H1 (cell line): ENCODE results near the gene SKAP1. TPM values are rescaled to one million over a fixed set of nuclear protein-coding genes. Genes with fewer than 3 reads are reported as not detected.

Experiments used
- CTCF ChIA-PET: fragments of 300-600 bp; sonication (Branson Sonifier 250); formaldehyde crosslinking; loops from one replicate; lab custom pipeline; 2021; ENCODE audit not compliant: partially characterized antibody; lab: Charles Lee
- POLR2A ChIA-PET: fragments of 300-600 bp; sonication (Branson Sonifier 250); formaldehyde crosslinking; loops from one replicate; lab custom pipeline; 2021; ENCODE audit warnings: inconsistent platforms; ENCODE audit not compliant: partially characterized antibody; lab: Charles Lee
- DNase-seq, 2 experiments: peaks; one replicate each; pipeline versions ENCODE4 v3.0.0 to v3.0.0-alpha.2; 2010 to 2022; ENCODE audit warnings: low spot score in 2 of 2, low read depth in 1 of 2, mixed read lengths in 1 of 2
- FAIRE-seq: peaks from 2 replicates; lab custom pipeline; 2011; peaks lifted over from hg19 to GRCh38; lab: Jason Lieb, UNC
- H2AFZ ChIP-seq: 2 replicates; pipeline ENCODE4 v1.8.1; 2012; ENCODE audit warnings: low read length, inconsistent platforms
- H2AK5ac ChIP-seq: 2 replicates; pipeline ENCODE4 v1.6.1; 2013; ENCODE audit warnings: low read depth, low read length
- H2BK120ac ChIP-seq: replicated peaks from 2 replicates; pipeline ENCODE3; 2013; ENCODE audit warnings: low read depth, low read length, inconsistent platforms
- H2BK12ac ChIP-seq: 2 replicates; pipeline ENCODE4 v1.6.1; 2013; ENCODE audit warnings: low read depth, low read length
- H2BK15ac ChIP-seq: 2 replicates; pipeline ENCODE4 v1.6.1; 2013; ENCODE audit warnings: low read length
- H2BK20ac ChIP-seq: 2 replicates; pipeline ENCODE4 v1.6.1; 2013; ENCODE audit warnings: low read length
- H2BK5ac ChIP-seq: 2 replicates; pipeline ENCODE4 v1.6.1; 2013; ENCODE audit warnings: low read depth, low read length
- H3K14ac ChIP-seq: 2 replicates; pipeline ENCODE4 v1.6.1; 2013; ENCODE audit warnings: inconsistent platforms; ENCODE audit not compliant: insufficient read length
- H3K18ac ChIP-seq: 2 replicates; pipeline ENCODE4 v1.6.1; 2013; ENCODE audit warnings: low read length; ENCODE audit errors: extremely low read depth
- H3K23ac ChIP-seq: 2 replicates; pipeline ENCODE4 v1.6.1; 2013; ENCODE audit warnings: inconsistent platforms; ENCODE audit not compliant: insufficient read length
- H3K23me2 ChIP-seq: 2 replicates; pipeline ENCODE4 v1.6.1; 2013; ENCODE audit warnings: low read depth, low read length
- H3K27ac ChIP-seq: 2 replicates; pipeline ENCODE4 v1.6.1; 2011; ENCODE audit warnings: low read depth, low read length, inconsistent platforms
- H3K27me3 ChIP-seq, 4 experiments: replicated peaks in 1 of 4; 1 replicate in 1 of 4; 2 replicates in 3 of 4; pipeline versions ENCODE4 v1.6.1 to v1.8.1; 2011 to 2013; ENCODE audit warnings: low read length in 3 of 4, mild to moderate bottlenecking in 3 of 4, inconsistent platforms in 2 of 4, mixed read lengths in 2 of 4, moderate library complexity in 1 of 4; ENCODE audit not compliant: control insufficient read depth in 3 of 4, insufficient read depth in 3 of 4; ENCODE audit errors: extremely low read depth in 1 of 4
- H3K36me3 ChIP-seq, 4 experiments: 2 replicates each; pipeline versions ENCODE4 v1.6.1 to v1.8.1; 2011 to 2013; ENCODE audit warnings: mild to moderate bottlenecking in 4 of 4, low read length in 3 of 4, moderate library complexity in 2 of 4, control low read depth in 1 of 4, inconsistent platforms in 1 of 4; ENCODE audit not compliant: insufficient read depth in 4 of 4, control insufficient read depth in 2 of 4
- H3K4ac ChIP-seq: replicated peaks from 2 replicates; pipeline ENCODE3; 2013; ENCODE audit warnings: low read length, low read depth, mixed read lengths, inconsistent platforms; ENCODE audit not compliant: insufficient read length
- H3K4me1 ChIP-seq, 4 experiments: replicated peaks in 1 of 4; 1 replicate in 1 of 4; 2 replicates in 3 of 4; pipeline versions ENCODE4 v1.6.1 to v1.8.1; 2011 to 2013; ENCODE audit warnings: low read length in 3 of 4, inconsistent platforms in 2 of 4, mixed read lengths in 1 of 4; ENCODE audit not compliant: insufficient read depth in 4 of 4, control insufficient read depth in 3 of 4
- H3K4me2 ChIP-seq, 2 experiments: 2 replicates each; pipeline versions ENCODE4 v1.6.1 to v1.8.1; 2011 to 2013; ENCODE audit warnings: low read depth in 2 of 2, low read length in 2 of 2, control low read depth in 1 of 2, inconsistent platforms in 1 of 2, mild to moderate bottlenecking in 1 of 2; ENCODE audit not compliant: insufficient read depth in 1 of 2
- H3K4me3 ChIP-seq, 4 experiments: fragments of 200-600, 300-600 bp in 1 of 4; sonication (generic), shearing (Covaris generic), sonication (Bioruptor Twin) in 1 of 4; 2 replicates each; pipeline versions ENCODE4 v1.5.1 to v1.8.1; 2011 to 2016; ENCODE audit warnings: low read length in 4 of 4, low read depth in 3 of 4, control low read depth in 2 of 4, inconsistent platforms in 2 of 4, mild to moderate bottlenecking in 2 of 4, mixed read lengths in 1 of 4, moderate library complexity in 1 of 4; ENCODE audit not compliant: insufficient read depth in 2 of 4; ENCODE audit errors: extremely low read depth in 1 of 4
- H3K56ac ChIP-seq: replicated peaks from 2 replicates; pipeline ENCODE3; 2013; ENCODE audit warnings: low read depth, mild to moderate bottlenecking, mixed read lengths, low read length, inconsistent platforms; ENCODE audit not compliant: insufficient read length
- H3K79me1 ChIP-seq: 2 replicates; pipeline ENCODE4 v1.6.1; 2013; ENCODE audit warnings: low read depth, low read length, control low read depth
- H3K79me2 ChIP-seq, 2 experiments: 2 replicates each; pipeline versions ENCODE4 v1.6.1 to v1.8.1; 2012 to 2013; ENCODE audit warnings: low read length in 2 of 2, mild to moderate bottlenecking in 2 of 2, inconsistent platforms in 1 of 2; ENCODE audit not compliant: insufficient read depth in 2 of 2, control insufficient read depth in 1 of 2
- H3K9ac ChIP-seq, 4 experiments: replicated peaks in 1 of 4; 1 replicate in 1 of 4; 2 replicates in 3 of 4; pipeline versions ENCODE4 v1.6.1 to v1.8.1; 2011 to 2013; ENCODE audit warnings: low read depth in 3 of 4, low read length in 3 of 4, control low read depth in 2 of 4, mild to moderate bottlenecking in 2 of 4, moderate library complexity in 2 of 4, inconsistent platforms in 1 of 4; ENCODE audit errors: extremely low read depth in 1 of 4
- H3K9me3 ChIP-seq, 2 experiments: 2 replicates each; pipeline versions ENCODE4 v1.6.1 to v1.8.1; 2012 to 2013; ENCODE audit warnings: mild to moderate bottlenecking in 2 of 2, moderate library complexity in 2 of 2, control low read depth in 1 of 2, inconsistent platforms in 1 of 2, low read depth in 1 of 2, low read length in 1 of 2, mixed read lengths in 1 of 2; ENCODE audit not compliant: insufficient read depth in 2 of 2
- H4K20me1 ChIP-seq, 2 experiments: replicated peaks in 1 of 2; 2 replicates each; pipeline versions ENCODE3 to v1.8.1; 2011 to 2013; ENCODE audit warnings: inconsistent platforms in 2 of 2, low read length in 2 of 2, mild to moderate bottlenecking in 1 of 2; ENCODE audit not compliant: insufficient read depth in 2 of 2, control insufficient read depth in 1 of 2
- H4K5ac ChIP-seq: 2 replicates; pipeline ENCODE4 v1.6.1; 2013; ENCODE audit warnings: low read length, low read depth, mixed read lengths, inconsistent platforms; ENCODE audit not compliant: insufficient read length
- H4K8ac ChIP-seq: 2 replicates; pipeline ENCODE4 v1.8.0; 2013; ENCODE audit warnings: mild to moderate bottlenecking, moderate library complexity, low read length, inconsistent platforms; ENCODE audit not compliant: insufficient read depth; ENCODE audit errors: extremely low read depth
- H4K91ac ChIP-seq: replicated peaks from 2 replicates; pipeline ENCODE3; 2013; ENCODE audit warnings: low read length, mixed read lengths, inconsistent platforms; ENCODE audit not compliant: insufficient read length
- ASH2L ChIP-seq: fragments of 200-600, 300-600 bp; sonication (generic); IDR thresholded peaks from one replicate; pipeline ENCODE4 v1.7.1; 2017; ENCODE audit warnings: low read length
- CTBP2 ChIP-seq: IDR thresholded peaks from 2 replicates; pipeline ENCODE4 v1.7.0; 2011; ENCODE audit warnings: borderline replicate concordance, mild to moderate bottlenecking, moderate library complexity, mixed read lengths, low read length; ENCODE audit not compliant: insufficient read depth, insufficient read length
- FOSL1 ChIP-seq: IDR thresholded peaks from 2 replicates; pipeline ENCODE4 v1.6.1; 2011; ENCODE audit warnings: mild to moderate bottlenecking, low read depth, low read length, moderate library complexity; ENCODE audit not compliant: insufficient read depth
- GTF2F1 ChIP-seq: IDR thresholded peaks from 2 replicates; pipeline ENCODE4 v1.6.1; 2012; ENCODE audit warnings: low read depth, low read length, improper control_type of control experiment, borderline replicate concordance
- HDAC2 ChIP-seq, 2 experiments: fragments of 300-600 bp in 1 of 2; sonication (generic) in 1 of 2; IDR thresholded peaks; 2 replicates each; pipeline ENCODE4 v1.6.1; 2011 to 2012; ENCODE audit warnings: low read depth in 2 of 2, low read length in 2 of 2, mild to moderate bottlenecking in 2 of 2, moderate library complexity in 2 of 2, borderline replicate concordance in 1 of 2, inconsistent platforms in 1 of 2
- JUND ChIP-seq: IDR thresholded peaks from 2 replicates; pipeline ENCODE4 v1.6.1; 2011; ENCODE audit warnings: mild to moderate bottlenecking, improper control_type of control experiment, low read length
- KDM5A ChIP-seq: fragments of 200-600 bp; IDR thresholded peaks from 2 replicates; pipeline ENCODE4 v1.7.1; 2012; ENCODE audit warnings: mild to moderate bottlenecking, low read length, inconsistent platforms, mixed read lengths
- MAFK ChIP-seq: IDR thresholded peaks from 2 replicates; pipeline ENCODE4 v1.6.1; 2012; ENCODE audit warnings: low read depth, mild to moderate bottlenecking, improper control_type of control experiment, low read length
- POLR2A ChIP-seq, 2 experiments: IDR thresholded peaks; 1 replicate in 1 of 2; 2 replicates in 1 of 2; pipeline ENCODE4 v1.6.1; 2011; ENCODE audit warnings: low read depth in 2 of 2, low read length in 2 of 2, mild to moderate bottlenecking in 2 of 2; ENCODE audit errors: control extremely low read depth in 1 of 2
- RBBP5 ChIP-seq: IDR thresholded peaks from 2 replicates; pipeline ENCODE4 v1.7.1; 2012; ENCODE audit warnings: low read depth, mild to moderate bottlenecking, inconsistent platforms, low read length, moderate library complexity, borderline replicate concordance
- SIX5 ChIP-seq: IDR thresholded peaks from 2 replicates; pipeline ENCODE4 v1.6.1; 2011; ENCODE audit warnings: mild to moderate bottlenecking, low read depth, low read length
- SP4 ChIP-seq: IDR thresholded peaks from 2 replicates; pipeline ENCODE4 v1.6.1; 2012; ENCODE audit warnings: low read length, inconsistent platforms
- WGBS, 2 experiments: shearing (Covaris generic) in 1 of 2; methylation state at CpG; one replicate each; pipeline versions ENCODE4 v1.1.6 to v1.1.7; 2013 to 2015; ENCODE audit warnings: low lambda C conversion rate in 2 of 2, mixed read lengths in 2 of 2, inconsistent platforms in 1 of 2, low coverage in 1 of 2, missing lambda C conversion rate in 1 of 2; ENCODE audit not compliant: insufficient replicate concordance in 2 of 2, insufficient coverage in 1 of 2, insufficient read length in 1 of 2; ENCODE audit errors: extremely low coverage in 1 of 2, missing lambda C conversion rate in 1 of 2; 5-methylcytosine and 5-hydroxymethylcytosine counted together
- polyA plus RNA-seq, 7 experiments: library from polyadenylated mRNA; depleted of rRNA in 3 of 7; stranded (reverse) in 5 of 7; unstranded in 2 of 7; fragments of >200 nt in 5 of 7; fragments of 200-250 nt in 2 of 7; gene quantifications; 1 replicate in 5 of 7; 2 replicates in 1 of 7; 4 replicates in 1 of 7; pipeline versions ENCODE4 v1.2.1 to v1.2.3, GENCODE V29; 2011 to 2013; ENCODE audit warnings: missing spikeins in 2 of 7, mixed read lengths in 2 of 7
- total RNA-seq: library from RNA; stranded (reverse); fragmentation: NEBNext Ultra II Directional; extraction: Animal tissue kit (Norgen Biotek cat#: 25700); gene quantifications from 2 replicates; pipeline ENCODE4 v1.2.1, GENCODE V29; 2021
- TF ChIP-seq, protein P1 (sequence below): IDR thresholded peaks from 2 replicates; pipeline ENCODE4 v1.6.1; 2012; ENCODE audit warnings: inconsistent platforms
- TF ChIP-seq, protein P2 (sequence below): IDR thresholded peaks from 2 replicates; pipeline ENCODE4 v1.6.1; 2012; ENCODE audit warnings: inconsistent platforms

Gene SKAP1
- total and polyA plus RNA-seq, 2 of the 8 experiments (the other 6 are each of a cell fraction or from before 2014, with no cell fraction given): not detected

- DNase-seq (no peak), FAIRE-seq (no peak)
- Histone ChIP-seq H3K23ac (no peak overlapping the region), H3K36me3 (no peaks in the 10 kb centered on the region), H3K4ac (no peak overlapping the region), H3K18ac (no peak overlapping the region), H2BK15ac (no peak overlapping the region), H2BK20ac (no peak overlapping the region), H3K9me3 (no peaks in the 10 kb centered on the region), H3K27me3 (no peaks in the 10 kb centered on the region; a peak in 1 of 7 replicates), H3K4me2 (no peak overlapping the region), H3K14ac (no peak overlapping the region), H3K9ac (no peak overlapping the region), H2BK5ac (no peak overlapping the region), H3K56ac (no peak overlapping the region), H3K4me3 (no peak overlapping the region), H2BK12ac (no peak overlapping the region), H3K27ac (no peak overlapping the region), H2AFZ (no peak overlapping the region), H3K79me1 (no peaks in the 10 kb centered on the region), H2BK120ac (no peak overlapping the region), H3K4me1 (no peaks in the 10 kb centered on the region), H3K23me2 (no peaks in the 10 kb centered on the region), H4K91ac (no peak overlapping the region), H3K79me2 (no peaks in the 10 kb centered on the region), H2AK5ac (no peak overlapping the region), H4K20me1 (peaks cover 0 to 3% of the 10 kb centered on the region in 2 experiments), H4K5ac (no peak overlapping the region), H4K8ac (no peak overlapping the region)
- ChIA-PET POLR2A (no interaction called here), CTCF (interaction anchor here (0.6 to 1.0 kb wide), 2 partner anchors 31 to 1986 kb away, joined by 3 to 6 read pairs; no protein-coding TSS in a partner anchor)
- WGBS, 2 experiments: 91% methylated on average over 3 of the region's 3 CpGs; no CpG with 5 or more reads in 1 of the 2 experiments
- TF ChIP-seq MAFK (no peak), FOSL1 (no peak), SP4 (no peak), ASH2L (no peak), POLR2A (IDR thresholded peaks at IDR 0.05; ENCODE audit: control extremely low read depth in 1 of 2, low read depth in 2 of 2, low read length in 2 of 2) (no peak), RBBP5 (no peak), CTBP2 (no peak), HDAC2 (IDR thresholded peaks at IDR 0.05; ENCODE audit: borderline replicate concordance in 1 of 2, low read depth in 2 of 2, low read length in 2 of 2) (no peak), SIX5 (no peak), JUND (no peak), GTF2F1 (no peak), KDM5A (no peak)
- TF ChIP-seq, protein P1, sequence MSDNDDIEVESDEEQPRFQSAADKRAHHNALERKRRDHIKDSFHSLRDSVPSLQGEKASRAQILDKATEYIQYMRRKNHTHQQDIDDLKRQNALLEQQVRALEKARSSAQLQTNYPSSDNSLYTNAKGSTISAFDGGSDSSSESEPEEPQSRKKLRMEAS: no peak
- TF ChIP-seq, protein P2, sequence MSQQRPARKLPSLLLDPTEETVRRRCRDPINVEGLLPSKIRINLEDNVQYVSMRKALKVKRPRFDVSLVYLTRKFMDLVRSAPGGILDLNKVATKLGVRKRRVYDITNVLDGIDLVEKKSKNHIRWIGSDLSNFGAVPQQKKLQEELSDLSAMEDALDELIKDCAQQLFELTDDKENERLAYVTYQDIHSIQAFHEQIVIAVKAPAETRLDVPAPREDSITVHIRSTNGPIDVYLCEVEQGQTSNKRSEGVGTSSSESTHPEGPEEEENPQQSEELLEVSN: no peak
Observed at GRCh38 chr17:48382989-48383388, 47.0 kb downstream of the SKAP1 start.
